Esophagus squamous epithelium (tissue), 5 donors: ENCODE data around the gene PKP1. TPM values are rescaled to one million over a fixed set of nuclear protein-coding genes. Genes with fewer than 3 reads are reported as not detected.

Source experiments
- DNase-seq: peaks from one replicate; lab custom pipeline; 2025; lab: John Stamatoyannopoulos, UW
- H3K27ac ChIP-seq, 4 donors: fragments of 200-600 bp; sonication (generic); one replicate each; pipeline ENCODE4 v1.5.1; 2016 to 2019; ENCODE audit warnings: mild to moderate bottlenecking in 1 of 4
- H3K27me3 ChIP-seq, 4 donors: fragments of 200-600 bp; sonication (generic); 1 replicate in 3 of 4; 2 replicates in 1 of 4; pipeline versions ENCODE4 v1.5.1 to v1.6.0; 2017 to 2021; ENCODE audit warnings: antibody characterized with exemption in 1 of 4
- H3K36me3 ChIP-seq, 3 donors: fragments of 200-600 bp; sonication (generic); one replicate each; pipeline ENCODE4 v1.5.1; 2016 to 2019
- H3K4me1 ChIP-seq, 3 donors: fragments of 200-600 bp; sonication (generic); one replicate each; pipeline ENCODE4 v1.5.1; 2017 to 2019
- H3K4me3 ChIP-seq, 4 donors: fragments of 200-600 bp; sonication (generic); 1 replicate in 3 of 4; 2 replicates in 1 of 4; pipeline ENCODE4 v1.5.1; 2016 to 2019; ENCODE audit warnings: mild to moderate bottlenecking in 2 of 4, moderate library complexity in 1 of 4
- H3K9me3 ChIP-seq, 3 donors: fragments of 200-600 bp; sonication (generic); one replicate each; pipeline ENCODE4 v1.5.1; 2016 to 2019
- POLR2A ChIP-seq, 4 donors: fragments of 450-650 bp; IDR thresholded peaks; one replicate each; pipeline ENCODE4 v1.6.1; 2017; ENCODE audit warnings: antibody characterized with exemption in 4 of 4, mild to moderate bottlenecking in 4 of 4, moderate library complexity in 3 of 4
- WGBS, 2 donors: methylation state at CpG; one replicate each; pipeline ENCODE4 v1.1.5; 2018; 5-methylcytosine and 5-hydroxymethylcytosine counted together
- intact Hi-C: fragments of 100-400 bp; cut with DNase I; formaldehyde crosslinking; loops from one replicate; pipeline ENCODE4 v1.15.0; 2022
- total RNA-seq, 4 donors: library from RNA; depleted of rRNA; stranded (reverse); fragments of >200 nt; gene quantifications; one replicate each; pipeline ENCODE4 v1.1.0, GENCODE V29; 2016
- TF ChIP-seq, protein P1 (sequence below), 6 experiments: fragments of 450-650 bp in 4 of 6; fragments of 200-600 bp in 2 of 6; sonication (generic) in 2 of 6; IDR thresholded peaks; one replicate each; pipeline ENCODE4 v1.5.1; 2016 to 2019; ENCODE audit warnings: antibody characterized with exemption in 6 of 6, mild to moderate bottlenecking in 4 of 6, moderate library complexity in 4 of 6
- donor health status: DM: yes; HTN: yes; CAD: no.

PKP1 gene
- total RNA-seq, 4 donors from 2014 or later, result 263 to 706 (median 410) TPM

DNA sequence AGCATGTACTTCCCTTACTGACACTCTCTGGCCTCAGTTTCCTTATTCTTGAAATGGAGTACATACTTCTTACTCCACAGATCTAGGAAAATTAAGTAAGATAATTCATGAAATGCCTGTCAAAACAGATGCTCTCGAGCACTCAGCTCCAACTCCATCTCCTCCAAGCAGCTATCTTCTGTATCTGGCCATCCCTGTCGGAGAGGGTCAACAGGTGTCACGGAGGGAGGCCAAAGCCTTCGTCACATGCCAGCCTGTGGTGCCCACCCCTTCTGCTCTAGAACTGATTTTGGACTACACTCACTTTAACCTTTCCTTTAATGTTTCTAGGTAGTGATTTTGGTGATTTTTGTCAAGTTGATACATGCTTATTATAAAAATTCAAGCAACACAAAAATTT, 18.8 kb upstream of the PKP1 start:
- H3K4me3 ChIP-seq, result no peak overlapping the region
- H3K9me3 ChIP-seq, result no peaks in the 10 kb centered on the region
- TF ChIP-seq, protein P1, sequence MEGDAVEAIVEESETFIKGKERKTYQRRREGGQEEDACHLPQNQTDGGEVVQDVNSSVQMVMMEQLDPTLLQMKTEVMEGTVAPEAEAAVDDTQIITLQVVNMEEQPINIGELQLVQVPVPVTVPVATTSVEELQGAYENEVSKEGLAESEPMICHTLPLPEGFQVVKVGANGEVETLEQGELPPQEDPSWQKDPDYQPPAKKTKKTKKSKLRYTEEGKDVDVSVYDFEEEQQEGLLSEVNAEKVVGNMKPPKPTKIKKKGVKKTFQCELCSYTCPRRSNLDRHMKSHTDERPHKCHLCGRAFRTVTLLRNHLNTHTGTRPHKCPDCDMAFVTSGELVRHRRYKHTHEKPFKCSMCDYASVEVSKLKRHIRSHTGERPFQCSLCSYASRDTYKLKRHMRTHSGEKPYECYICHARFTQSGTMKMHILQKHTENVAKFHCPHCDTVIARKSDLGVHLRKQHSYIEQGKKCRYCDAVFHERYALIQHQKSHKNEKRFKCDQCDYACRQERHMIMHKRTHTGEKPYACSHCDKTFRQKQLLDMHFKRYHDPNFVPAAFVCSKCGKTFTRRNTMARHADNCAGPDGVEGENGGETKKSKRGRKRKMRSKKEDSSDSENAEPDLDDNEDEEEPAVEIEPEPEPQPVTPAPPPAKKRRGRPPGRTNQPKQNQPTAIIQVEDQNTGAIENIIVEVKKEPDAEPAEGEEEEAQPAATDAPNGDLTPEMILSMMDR (IDR thresholded peaks at IDR 0.05), result no peak
- TF ChIP-seq POLR2A (IDR thresholded peaks at IDR 0.05), result no peak
- peaks cover 30 to 66% (median 36%) of the 10 kb centered on the region in 3 donors for H3K4me1 ChIP-seq
- H3K36me3 ChIP-seq, result no peaks in the 10 kb centered on the region
- no peak overlapping the region for H3K27ac ChIP-seq
- intact Hi-C loops, result no loop called here
- 86 to 90% methylated on average over 4 of the region's 4 CpGs for WGBS, 2 donors
- H3K27me3 ChIP-seq, result peaks cover 0 to 45% (median 0%) of the 10 kb centered on the region in 4 donors
- DNase-seq, result no peak

DNA sequence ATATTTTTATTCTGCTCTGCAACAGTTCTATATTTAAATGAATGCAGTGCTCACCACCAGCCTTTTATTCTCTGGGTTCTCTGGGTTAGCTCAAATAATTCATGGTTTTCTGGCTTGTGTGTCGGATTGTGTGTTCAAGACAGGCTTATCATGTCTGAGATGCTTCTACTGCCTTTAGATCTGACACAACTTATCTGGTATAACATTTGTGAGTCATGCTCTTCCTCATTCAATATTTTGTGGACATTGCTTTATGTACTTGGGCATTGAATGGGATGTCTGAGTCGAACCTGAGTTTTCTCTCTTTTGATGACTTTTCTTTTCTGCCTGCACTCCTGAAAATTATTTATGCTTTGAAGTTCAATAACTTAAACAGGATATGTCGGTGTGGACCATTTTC, 17.6 kb upstream of the PKP1 start:
- peak overlapping the region in 2 of 4 donors; percentile 82 to 83 for H3K27ac ChIP-seq
- DNase-seq, result no peak
- H3K27me3 ChIP-seq, result peaks cover 0 to 42% (median 0%) of the 10 kb centered on the region in 4 donors
- no peaks in the 10 kb centered on the region for H3K9me3 ChIP-seq
- WGBS, 2 donors, result 41 to 48% methylated on average over 3 of the region's 3 CpGs
- peaks cover 22 to 66% (median 32%) of the 10 kb centered on the region in 3 donors for H3K4me1 ChIP-seq
- intact Hi-C loops, result no loop called here
- H3K4me3 ChIP-seq, result no peak overlapping the region
- TF ChIP-seq, protein P1 (IDR thresholded peaks at IDR 0.05), result no peak
- no peak for TF ChIP-seq POLR2A (IDR thresholded peaks at IDR 0.05)
- H3K36me3 ChIP-seq, result no peaks in the 10 kb centered on the region

GRCh38 chr1:201266276-201266675, 17.0 kb upstream of the PKP1 start:
- H3K9me3 ChIP-seq, result no peaks in the 10 kb centered on the region
- no peaks in the 10 kb centered on the region for H3K36me3 ChIP-seq
- peaks cover 0 to 38% (median 0%) of the 10 kb centered on the region in 4 donors for H3K27me3 ChIP-seq
- no peak overlapping the region for H3K4me3 ChIP-seq
- intact Hi-C loops, result no loop called here
- H3K27ac ChIP-seq, result peak overlapping the region in 3 of 4 donors; percentile 75 to 83 (median 82)
- H3K4me1 ChIP-seq, result peaks cover 20 to 60% (median 28%) of the 10 kb centered on the region in 3 donors
- TF ChIP-seq, protein P1 (IDR thresholded peaks at IDR 0.05), result no peak
- no peak for DNase-seq

DNA sequence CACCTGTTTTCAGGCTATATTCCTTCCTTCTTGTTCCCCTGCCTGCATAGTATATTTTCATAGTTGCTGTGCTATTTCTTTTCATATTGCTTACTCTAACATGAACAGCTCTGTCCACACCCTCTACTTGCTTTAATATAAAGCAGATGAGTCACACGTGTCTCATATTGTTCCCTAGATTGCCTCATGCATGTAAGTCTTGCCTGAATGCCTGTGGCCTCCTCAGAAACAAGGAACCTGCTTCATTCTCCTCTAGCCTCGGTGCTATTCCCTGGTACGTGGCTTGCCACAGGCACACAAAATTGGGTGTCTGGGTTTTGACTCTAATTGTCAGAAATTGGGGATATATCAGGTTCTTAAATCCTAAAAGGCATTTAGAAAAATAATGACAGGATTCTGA, 16.5 kb upstream of the PKP1 start:
- Histone ChIP-seq H3K27ac (peak overlapping the region; percentile 60 to 83 (median 78)), H3K4me1 (peaks cover 16 to 55% (median 24%) of the 10 kb centered on the region in 3 donors), H3K9me3 (no peaks in the 10 kb centered on the region), H3K36me3 (no peaks in the 10 kb centered on the region), H3K27me3 (peaks cover 0 to 33% (median 0%) of the 10 kb centered on the region in 4 donors), H3K4me3 (no peak overlapping the region)
- TF ChIP-seq, protein P1 (IDR thresholded peaks at IDR 0.05), result no peak
- TF ChIP-seq POLR2A (IDR thresholded peaks at IDR 0.05), result peak in 1 of 4 donors; percentile 9
- WGBS, 2 donors, result 26 to 38% methylated on average over 3 of the region's 3 CpGs
- no peak for DNase-seq
- intact Hi-C loops, result no loop called here

- H3K27ac ChIP-seq, result peak overlapping the region; percentile 60 to 83 (median 78)
- TF ChIP-seq POLR2A (IDR thresholded peaks at IDR 0.05), result no peak
- TF ChIP-seq, protein P1 (IDR thresholded peaks at IDR 0.05), result no peak
- WGBS, 2 donors, result 51 to 63% methylated on average over 13 to 14 of the region's 14 CpGs
- intact Hi-C loops, result no loop called here
- H3K27me3 ChIP-seq, result peaks cover 0 to 28% (median 0%) of the 10 kb centered on the region in 4 donors
- H3K4me3 ChIP-seq, result no peak overlapping the region
- H3K4me1 ChIP-seq, result peaks cover 16 to 54% (median 24%) of the 10 kb centered on the region in 3 donors
- no peaks in the 10 kb centered on the region for H3K36me3 ChIP-seq
- DNase-seq, result no peak
- no peaks in the 10 kb centered on the region for H3K9me3 ChIP-seq
These were observed 15.7 kb upstream of the PKP1 start for GRCh38 chr1:201267481-201268229.
